Measurements from ENCODE around the gene SUSD6. TPM values are rescaled to one million over a fixed set of nuclear protein-coding genes. Genes with fewer than 3 reads are reported as not detected.
A peak's percentile ranks its signal among the peaks of the same experiment; 100 is the strongest.

SUSD6 gene
- total RNA-seq, 1 donor from 2014 or later: 34.2 TPM

DNA sequence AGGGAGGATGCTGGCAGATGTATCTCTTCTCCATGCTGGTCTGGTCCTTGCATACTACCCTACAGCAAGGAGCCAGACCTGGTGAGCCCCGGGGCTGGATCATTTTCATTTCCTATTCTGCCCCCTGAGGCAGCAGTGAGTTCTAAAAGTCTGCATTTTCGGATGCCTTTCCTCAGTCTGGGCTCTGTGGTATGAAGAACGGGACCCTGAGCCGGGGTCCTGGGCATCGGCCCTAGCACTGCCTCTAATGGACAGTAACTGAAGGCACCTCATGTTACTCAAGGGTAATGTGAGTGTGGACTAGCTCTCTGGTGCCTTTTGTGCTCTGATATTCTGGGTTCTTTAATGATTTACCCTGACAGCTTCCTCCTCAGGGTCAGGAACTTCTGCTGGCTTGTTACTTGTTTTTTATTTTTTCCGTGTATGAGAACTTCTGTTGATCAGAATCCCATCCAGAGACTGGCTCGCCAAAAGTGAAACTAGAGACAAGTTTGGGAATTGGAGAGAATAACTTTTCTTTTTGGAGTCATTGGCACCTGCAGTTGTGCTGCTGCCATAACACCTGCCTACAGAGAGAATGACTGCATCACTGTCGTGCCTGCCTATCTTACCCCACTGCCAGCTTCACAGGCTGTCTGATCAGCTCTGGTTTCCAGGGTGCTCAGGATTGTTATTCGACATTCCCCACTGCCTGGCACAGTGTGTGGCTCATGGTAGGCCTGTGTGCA, 62.3 kb downstream of the SUSD6 start:
- DNase-seq (ENCODE audit: low read depth): peak; percentile 77

DNA sequence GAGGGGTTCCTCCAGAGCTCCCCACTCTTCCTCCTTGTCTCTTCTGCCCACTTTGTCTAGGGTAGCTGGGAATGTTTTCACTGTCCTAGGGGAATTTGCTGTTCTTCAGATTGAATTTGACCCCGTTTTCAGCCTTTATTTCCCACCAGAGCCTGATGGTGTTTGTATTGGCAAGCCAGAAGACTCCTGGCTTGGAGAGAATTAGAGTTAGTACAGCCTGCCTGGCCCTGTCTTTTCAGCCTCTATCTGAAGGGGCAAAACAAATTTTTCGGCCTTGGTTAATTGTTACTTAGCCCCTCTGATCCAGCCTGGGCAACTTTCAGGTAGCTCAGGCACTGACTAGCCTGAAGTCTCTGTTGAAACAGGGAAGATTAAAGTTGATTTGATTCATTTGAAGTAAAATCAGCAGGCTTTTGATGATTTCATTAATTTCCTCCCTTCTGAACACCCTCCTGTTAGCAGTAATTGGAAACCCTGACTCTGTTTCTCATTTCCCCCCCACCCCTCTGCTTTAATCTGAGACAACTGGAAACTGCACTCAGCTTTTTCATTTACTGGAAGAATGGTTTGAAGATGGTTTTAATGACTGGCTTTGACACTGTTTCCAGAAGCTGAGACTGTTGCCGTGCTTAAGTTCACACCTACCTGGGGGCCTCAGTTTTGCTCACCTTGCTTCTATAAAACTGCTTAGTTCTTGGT, 63.3 kb downstream of the SUSD6 start:
- no peak for DNase-seq (ENCODE audit: low read depth)

DNA sequence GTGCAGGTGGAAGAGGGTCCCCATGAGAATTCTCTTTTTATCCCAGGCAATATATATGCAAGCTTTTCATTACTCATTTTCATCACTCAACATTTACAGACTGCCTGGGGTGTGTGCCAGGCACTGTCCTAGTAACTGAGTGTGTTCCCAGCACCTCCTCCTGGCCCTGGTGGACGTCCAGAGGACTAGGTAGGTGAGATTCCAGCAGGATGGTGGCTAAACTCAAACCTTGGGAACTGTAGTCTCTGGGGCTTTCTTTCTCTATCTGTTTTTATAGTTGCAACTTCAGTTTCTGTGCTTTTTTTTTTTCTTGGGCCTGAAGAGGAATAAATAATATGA, 63.8 kb downstream of the SUSD6 start:
- DNase-seq (ENCODE audit: low read depth): no peak

- no peak for DNase-seq (ENCODE audit: low read depth)
Measured at GRCh38 chr14:69675877-69676416, 64.6 kb downstream of the SUSD6 start.

GRCh38 chr14:69676723-69677122, 65.3 kb downstream of the SUSD6 start:
- no peak for DNase-seq (ENCODE audit: low read depth)

GRCh38 chr14:69680297-69680696, 68.9 kb downstream of the SUSD6 start:
- DNase-seq (ENCODE audit: low read depth): no peak

DNA sequence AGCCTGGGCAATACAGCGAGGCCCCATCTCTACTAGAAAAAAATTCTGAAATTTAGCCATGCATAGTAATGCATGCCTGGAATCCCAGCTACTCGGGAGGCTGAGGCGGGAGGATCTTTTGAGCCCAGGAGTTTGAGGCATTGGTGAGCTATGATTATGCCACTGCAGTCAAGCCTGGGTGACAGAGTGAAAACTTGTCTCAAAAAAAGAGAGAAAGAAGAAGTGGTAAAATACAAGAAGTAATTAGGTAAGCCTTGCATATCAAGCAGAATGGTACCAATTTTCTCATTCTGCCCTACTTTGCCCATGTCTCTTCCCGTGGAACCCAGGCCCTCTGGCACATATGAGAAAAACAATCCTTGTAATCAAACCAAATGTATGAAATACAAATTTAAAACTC, 70.7 kb downstream of the SUSD6 start:
- no peak for DNase-seq (ENCODE audit: low read depth)

DNA sequence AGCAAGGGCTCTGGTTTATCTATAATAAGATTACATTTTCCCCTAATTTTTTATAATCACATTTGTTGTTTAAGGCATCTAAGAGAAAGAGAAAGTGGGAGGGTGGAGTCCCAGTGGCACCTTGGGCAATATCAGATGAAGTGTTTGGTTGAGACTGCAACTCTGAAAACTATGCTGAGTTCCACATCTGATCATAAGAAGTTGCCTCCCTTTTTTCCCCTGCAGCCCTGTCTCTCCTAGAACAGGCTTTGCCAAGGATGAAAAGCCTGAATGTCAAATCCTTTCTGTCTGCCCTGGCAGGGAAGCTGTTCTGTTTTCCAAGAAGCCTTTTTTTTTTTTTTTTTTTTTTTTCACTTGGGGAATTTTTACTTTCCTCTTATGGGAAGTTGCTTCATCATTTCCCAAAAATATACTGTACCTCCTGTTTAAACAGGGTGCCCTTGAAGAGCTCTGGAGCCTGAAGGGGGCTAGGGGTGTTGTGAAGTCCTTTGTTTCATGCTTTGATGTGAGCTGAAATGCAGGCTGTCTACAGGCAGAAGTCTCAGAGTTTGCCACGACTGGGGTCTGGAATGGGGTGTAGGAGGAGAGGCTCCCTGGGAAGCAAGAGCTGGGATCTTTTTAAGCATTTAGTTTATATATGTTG, 71.3 kb downstream of the SUSD6 start:
- DNase-seq (ENCODE audit: low read depth): no peak

DNA sequence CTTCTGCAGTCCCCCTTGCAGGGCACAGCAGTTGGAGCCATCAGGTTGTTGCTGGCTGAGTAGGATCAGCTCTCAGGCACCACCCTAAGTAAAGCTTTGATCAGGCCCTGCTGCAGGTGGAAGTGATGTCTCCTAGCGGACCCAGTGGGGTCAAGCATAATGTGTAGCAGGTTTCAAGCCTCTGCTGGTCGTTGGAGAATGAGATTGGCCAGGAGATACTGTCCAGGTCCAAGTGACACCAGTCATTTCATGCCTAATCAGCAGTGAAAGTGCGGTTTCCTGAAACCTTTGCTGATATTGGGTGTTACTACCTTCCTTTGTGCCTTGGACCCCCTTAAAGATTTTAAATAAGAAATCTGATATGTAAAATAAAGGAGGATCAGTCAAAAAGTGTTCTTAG, 72.6 kb downstream of the SUSD6 start:
- DNase-seq (ENCODE audit: low read depth): no peak

- no peak for DNase-seq (ENCODE audit: low read depth)
Measured at GRCh38 chr14:69684461-69685217, 73.2 kb downstream of the SUSD6 start.

- DNase-seq (ENCODE audit: low read depth): peak; percentile 92
Measured at GRCh38 chr14:69685218-69685616, 73.8 kb downstream of the SUSD6 start.

DNA sequence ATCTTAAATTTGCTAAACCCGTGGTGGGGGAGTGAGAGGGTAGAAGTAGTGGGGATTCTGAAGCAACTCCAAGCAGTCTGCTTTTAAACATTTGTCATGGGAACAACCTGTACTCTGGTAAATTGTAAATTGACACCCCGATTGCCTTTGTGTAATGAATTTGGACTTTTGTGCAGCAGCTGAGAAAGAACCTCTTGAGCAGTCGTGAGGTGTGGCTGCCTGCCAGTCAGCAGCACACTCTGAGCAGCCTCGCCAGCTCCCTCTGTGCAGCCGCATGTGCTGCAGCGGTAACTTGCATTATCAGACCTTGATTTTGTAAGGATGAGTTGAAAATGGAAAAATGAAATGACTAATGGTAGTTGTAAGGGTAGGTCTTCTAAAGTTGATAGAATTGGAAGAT, 74.3 kb downstream of the SUSD6 start:
- DNase-seq (ENCODE audit: low read depth): peak; percentile 64

GRCh38 chr14:69687606-69688298, 76.4 kb downstream of the SUSD6 start:
- no peak for DNase-seq (ENCODE audit: low read depth)

- DNase-seq (ENCODE audit: low read depth): no peak
Measured at GRCh38 chr14:69688299-69688649, 76.9 kb downstream of the SUSD6 start.

DNA sequence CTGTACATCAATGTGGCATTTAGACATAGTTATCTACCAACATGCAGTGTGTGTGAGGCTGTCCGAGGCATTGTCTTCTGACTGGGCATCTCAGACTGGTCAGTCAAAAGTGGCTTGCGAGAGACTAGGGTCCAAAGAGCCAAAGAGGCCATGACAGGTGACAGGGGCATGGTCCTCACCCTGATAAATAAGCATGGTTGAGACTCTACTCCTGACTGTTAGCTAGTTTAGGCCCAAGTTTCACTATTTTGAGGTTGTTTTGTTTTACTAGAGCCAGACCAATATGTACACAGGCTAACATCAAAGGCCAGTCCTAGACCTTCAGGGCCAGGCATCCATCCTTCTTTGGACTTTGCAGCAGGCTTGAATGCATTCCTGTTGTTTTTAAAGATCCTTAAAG, 78.6 kb downstream of the SUSD6 start:
- no peak for DNase-seq (ENCODE audit: low read depth)

- DNase-seq (ENCODE audit: low read depth): no peak
Measured at GRCh38 chr14:69692594-69692993, 81.2 kb downstream of the SUSD6 start.

DNA sequence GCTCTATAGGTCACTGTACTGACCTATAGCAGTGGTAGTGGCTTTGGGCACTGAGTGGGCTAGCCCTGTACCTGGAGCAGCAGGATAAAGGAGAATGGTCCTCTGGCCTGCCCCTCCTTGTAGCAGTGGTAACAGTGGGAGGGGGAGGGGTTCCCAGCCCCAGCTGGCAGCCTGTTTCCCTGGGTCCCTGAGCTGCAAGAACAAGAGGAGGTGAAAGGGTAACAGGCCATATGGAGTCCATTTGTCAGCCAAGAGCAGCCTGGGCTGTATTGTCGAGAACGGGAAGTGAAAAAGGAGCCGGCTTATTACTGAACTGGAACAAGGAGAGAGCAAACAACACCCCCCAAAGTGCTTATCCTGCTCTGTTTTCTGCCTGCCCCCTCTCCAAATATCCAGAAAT, 81.7 kb downstream of the SUSD6 start:
- no peak for DNase-seq (ENCODE audit: low read depth)

- peak; percentile 91 for DNase-seq (ENCODE audit: low read depth)
Measured at GRCh38 chr14:69693801-69694729, 82.7 kb downstream of the SUSD6 start.

DNA sequence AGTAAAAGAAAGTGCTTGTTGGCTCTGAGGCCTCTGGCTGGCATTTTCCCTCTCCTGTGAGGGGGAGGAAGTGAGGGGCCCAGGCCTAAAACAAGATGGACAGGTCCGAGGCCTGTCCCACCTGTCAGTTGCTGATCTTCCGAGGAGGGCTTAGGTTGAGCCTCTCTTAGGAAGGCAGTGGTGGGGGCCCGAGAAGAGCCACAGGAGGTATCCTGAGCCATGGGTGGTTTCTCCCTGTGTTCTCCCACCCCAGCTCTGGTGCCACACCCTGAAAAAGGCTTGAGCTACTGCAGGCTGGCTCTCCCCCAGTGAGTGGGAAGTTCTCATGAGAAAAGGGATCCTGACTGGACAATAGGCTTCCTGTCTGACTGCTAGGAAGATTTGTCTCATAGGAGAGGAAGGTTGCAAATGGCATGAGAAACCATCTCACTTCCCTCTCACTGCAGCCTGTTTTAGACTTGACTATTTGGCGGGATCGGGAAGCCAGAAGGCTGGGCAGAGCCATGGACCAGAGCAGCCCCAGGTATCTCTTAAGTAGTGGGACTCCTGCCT, 83.4 kb downstream of the SUSD6 start:
- no peak for DNase-seq (ENCODE audit: low read depth)
